GM21619 (cell line): ENCODE results near the gene MOSMO.
"Not testable (repeated sequence)": the region's sequence is repeated elsewhere in the genome, so short reads cannot be mapped to it uniquely, and the experiment has no call there.

ENCODE experiments used
- ATAC-seq: cut with Tn5 transposase; IDR thresholded peaks from one replicate; pipeline ENCODE4 v1.9.1; 2021; ENCODE audit not compliant: unreplicated experiment

Gene MOSMO

DNA sequence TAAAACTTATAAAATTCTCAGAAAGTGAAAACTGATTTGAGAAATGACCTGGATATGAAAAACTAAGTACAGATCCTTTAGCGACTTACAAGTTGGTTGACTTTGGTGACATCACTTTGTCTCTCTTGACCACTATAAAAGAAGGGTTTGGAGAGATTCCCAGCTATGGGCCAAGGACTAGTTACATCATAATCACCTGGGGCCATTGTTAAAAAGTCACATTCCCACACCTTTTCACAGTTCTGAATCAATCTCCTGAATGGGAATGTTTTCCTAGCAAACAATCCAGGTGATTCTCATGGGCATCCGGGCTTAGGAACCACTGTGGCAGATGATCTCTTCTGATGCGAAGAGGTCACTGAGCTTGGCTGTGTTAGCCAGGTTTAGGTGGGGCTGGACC, 83.8 kb downstream of the MOSMO start:
- no peak for ATAC-seq

DNA sequence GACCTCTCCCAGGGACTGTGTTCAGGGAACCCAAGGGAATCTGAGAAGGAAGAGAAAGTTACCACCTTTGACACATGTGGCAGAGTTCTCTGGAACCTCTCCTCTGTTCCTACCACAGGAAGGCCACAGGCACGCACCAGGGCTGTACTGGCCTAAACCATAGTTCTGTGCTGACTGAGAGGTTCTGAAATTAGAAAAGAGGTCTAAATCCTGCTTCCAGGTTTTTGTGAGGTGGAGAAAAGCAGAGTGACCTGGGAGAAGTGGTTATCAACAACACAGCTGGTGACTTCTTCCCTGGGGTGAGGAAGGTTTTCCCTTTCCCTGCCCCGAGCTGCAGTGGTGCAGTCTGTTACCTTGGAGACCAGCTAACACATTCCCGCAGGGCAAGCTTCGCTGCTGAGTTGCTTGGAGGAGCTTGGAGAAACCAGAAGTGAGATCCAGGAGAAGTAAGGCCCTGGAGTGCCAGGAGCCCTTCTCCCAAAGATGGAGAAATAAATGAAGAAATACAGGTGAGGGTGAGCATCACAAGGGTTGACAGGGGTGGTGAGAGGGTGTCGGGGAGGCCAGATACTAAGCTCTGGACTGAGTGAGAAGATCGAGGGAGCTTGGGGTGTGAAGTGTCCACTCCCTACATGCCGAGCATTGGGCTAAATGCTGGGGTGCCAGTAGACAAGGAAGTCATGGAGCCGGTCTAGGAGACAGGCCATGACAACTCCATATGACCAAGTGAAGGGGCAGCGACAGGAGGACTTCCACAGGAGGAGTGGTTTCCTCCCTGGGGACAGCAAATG, 84.4 kb downstream of the MOSMO start, which contains the start of gene VWA3A:
Gene VWA3A (plus strand): TSS at position 399 of the 791 bp plus-strand sequence. CDS start 97 bp downstream, at position 496.
- ATAC-seq, result no peak

- ATAC-seq, result no peak
These were observed 85.4 kb downstream of the MOSMO start for GRCh38 chr16:22093331-22093730.

GRCh38 chr16:22093996-22094395, 86.1 kb downstream of the MOSMO start:
- ATAC-seq, result no peak

DNA sequence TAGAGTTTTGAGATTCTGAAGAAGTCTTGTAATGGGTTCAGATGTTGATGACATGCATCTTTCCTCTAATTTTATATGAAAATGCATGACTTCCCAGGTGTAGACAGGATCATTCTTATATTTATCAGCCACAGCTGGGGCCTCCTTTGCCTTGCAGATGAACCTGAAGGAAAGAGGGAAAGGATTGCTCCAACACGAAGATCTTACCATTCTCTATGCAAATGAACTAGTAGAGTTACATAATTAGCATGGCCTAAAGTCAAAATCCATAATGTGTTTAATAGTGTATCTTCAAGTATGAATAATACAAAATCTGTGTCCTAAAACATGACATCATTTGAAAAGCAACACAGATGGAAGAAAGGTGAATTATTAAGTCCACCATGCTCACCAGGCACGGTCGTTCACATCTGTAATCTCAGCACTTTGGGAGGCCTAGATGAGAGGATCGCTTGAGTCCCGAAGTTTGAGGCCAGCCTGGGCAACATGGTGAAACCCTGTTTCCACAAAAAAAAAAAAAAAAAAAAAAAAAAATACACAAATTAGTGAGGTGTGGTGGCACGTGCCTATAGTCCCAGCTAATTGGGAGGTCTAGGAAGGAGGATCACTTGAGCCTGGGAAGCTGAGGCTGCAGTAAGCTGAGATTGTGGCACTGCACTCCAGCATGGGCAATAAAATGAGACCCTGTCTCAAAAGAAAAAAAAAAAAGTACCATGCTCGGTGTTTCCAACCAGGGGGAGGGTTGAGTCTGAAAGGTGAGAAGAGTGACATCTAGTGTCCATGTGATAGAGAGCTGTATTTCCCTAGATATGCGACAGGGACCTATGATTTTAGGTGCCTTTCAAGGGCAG, 90.7 kb downstream of the MOSMO start:
- ATAC-seq, result no peak

DNA sequence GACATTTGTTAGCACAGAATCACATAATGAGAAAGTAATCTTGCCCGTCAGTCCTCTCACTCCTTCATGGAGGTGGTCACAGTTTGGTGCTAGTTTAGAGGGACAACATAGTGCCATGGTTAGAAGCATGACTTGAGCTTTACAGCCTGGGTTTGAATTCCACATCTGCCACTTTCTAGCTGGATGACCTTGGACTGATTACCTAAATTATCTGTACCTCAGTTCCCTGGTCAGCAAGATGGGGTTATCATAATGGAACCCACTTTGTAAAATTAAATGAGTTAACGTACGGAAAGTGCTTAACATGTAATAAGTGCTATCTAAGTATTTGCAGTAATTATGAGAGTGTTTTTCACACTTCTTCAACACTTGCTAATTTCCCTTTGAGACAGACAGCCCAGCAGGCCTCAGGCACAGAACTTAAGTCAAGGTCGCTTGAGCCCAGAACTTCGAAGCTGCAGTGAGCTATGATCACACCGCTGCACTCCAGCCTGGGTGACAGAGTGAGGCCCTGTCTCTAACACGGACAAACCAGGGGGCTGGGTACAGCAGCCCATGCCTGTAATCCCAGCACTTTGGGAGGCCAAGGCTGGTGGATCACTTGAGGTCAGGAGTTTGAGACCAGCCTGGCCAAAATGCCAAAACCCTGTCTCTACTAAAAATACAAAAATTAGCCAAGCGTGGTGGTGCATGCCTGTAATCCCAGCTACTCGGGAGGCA, 91.5 kb downstream of the MOSMO start:
- no peak for ATAC-seq

GRCh38 chr16:22103441-22103840, 95.5 kb downstream of the MOSMO start:
- ATAC-seq, result no peak

- ATAC-seq, result no peak
These were observed 101.5 kb downstream of the MOSMO start for GRCh38 chr16:22109258-22109898.

GRCh38 chr16:22111629-22112028, 103.7 kb downstream of the MOSMO start:
- not testable (repeated sequence) for ATAC-seq

DNA sequence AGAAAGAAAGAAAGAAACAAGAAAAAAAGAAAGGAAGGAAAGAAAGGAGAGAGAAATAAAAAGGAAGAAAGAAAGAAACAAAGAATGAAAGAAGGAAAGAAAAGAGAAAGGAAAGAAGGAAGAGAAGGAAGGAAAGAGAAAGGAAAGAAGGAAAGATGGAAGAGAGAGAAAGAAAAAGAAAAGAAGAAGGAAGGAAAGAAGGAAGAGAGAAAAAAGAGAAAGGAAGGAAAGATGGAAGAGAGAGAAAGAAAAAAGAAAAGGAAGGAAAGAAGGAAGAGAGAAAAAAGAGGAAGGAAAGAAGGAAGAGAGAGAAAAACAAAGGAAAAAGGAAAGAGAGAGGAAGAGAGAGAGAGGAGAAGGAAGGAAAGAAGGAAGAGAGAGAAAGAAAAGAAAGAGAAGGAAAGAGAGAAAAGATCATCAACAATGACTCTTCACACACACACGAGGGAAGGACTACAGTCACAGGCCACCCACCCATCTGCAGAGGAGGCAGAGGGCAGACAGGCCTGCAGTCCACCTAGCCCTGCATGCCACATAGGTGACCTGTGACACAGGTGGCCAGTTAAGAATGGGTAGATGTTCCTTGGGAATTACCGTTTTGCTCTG, 108.3 kb downstream of the MOSMO start:
- no peak for ATAC-seq

GRCh38 chr16:22117609-22118008, 109.7 kb downstream of the MOSMO start:
- ATAC-seq, result no peak

- no peak for ATAC-seq
These were observed 112.5 kb downstream of the MOSMO start for GRCh38 chr16:22120440-22120839.

GRCh38 chr16:22122239-22122638, 114.3 kb downstream of the MOSMO start:
- no peak for ATAC-seq

DNA sequence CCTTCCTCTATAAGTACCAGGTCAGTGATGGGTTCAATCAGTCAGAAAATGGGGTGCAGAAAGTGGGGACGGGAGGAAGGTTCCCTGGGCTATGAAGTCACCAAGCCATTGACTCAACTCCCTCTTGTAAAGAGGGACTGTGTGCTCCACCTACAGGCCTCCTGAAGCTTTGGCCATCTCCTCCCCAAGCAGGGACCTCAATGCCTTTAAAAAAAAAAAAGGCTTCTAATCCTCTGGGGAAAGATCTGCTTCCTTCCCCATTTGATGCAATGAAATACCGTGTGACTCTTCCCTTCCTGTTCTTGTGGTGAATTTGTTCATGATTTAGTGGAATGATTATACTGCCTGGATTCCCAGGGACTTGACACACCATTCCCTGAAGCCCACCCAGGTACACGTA, 115.2 kb downstream of the MOSMO start:
- ATAC-seq, result no peak

DNA sequence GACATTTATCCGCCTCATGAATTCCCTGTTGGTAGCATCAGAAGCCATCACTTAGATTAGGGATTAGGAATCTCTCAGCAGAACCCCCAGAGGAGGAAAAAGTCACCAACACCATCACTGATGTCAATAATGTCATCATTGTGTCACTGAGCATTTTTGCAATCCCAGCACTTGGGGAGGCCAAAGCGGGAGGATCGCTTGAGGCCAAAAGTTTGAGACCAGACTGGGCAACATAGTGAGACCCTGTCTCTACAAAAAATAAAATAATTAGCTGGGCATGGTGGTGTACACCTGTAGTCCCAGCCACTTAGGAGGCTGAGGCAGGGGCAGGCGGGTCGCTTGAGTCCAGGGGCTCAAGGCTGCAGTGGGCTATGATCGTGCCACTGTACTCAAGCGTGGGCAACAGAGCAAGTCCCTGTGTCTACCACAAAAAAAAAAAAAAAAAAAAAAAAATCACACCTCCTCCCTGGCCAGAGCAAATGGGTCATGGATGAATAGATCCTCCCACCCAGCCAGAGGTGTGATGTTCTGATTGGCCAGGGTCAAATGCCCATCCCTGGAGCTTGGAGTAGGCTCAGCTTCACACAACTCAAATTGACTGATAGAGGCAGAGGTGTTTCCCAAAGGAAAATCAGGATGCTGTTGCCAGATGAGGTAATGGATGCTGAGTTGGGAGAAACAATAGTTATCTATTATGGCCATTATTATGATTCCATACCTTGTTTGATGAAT, 116.0 kb downstream of the MOSMO start:
- no peak for ATAC-seq

DNA sequence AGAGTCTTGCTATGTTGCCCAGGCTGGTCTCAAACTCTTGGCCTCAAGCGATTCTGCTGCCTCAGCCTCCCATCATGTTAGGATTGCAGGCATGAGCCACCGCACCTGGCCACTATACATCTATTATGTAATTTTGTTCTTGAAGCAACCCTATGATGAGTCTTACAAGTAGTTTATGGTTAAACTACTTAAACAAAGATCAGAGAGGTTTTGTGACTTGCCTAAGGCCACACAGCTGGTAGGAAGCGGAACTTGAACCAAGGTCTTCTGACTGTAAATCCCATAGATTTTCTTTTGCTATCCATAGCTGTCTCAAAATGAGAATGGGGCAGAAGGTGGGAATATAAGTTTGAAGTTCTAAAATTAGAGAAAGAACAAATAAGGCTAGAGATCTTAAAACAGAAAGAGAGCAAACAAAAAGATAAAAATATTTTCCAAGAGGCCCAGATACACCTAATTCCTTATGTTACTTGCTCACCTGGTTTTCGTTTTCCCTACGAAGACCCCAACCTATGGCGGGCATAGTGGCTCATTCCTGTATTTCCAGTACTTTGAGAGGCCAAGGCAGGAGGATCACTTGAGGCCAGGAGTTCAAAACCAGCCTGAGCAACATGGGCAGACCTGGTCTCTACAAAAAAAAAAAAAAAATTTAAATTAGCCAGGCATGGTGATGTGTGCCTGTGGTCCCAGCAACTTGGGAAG, 116.8 kb downstream of the MOSMO start:
- no peak for ATAC-seq

- ATAC-seq, result no peak
These were observed 118.2 kb downstream of the MOSMO start for GRCh38 chr16:22126037-22126558.

GRCh38 chr16:22128537-22128936, 120.6 kb downstream of the MOSMO start:
- ATAC-seq, result not testable (repeated sequence)

- ATAC-seq, result no peak
These were observed 122.6 kb downstream of the MOSMO start for GRCh38 chr16:22130528-22130927.
